Measurements from ENCODE around the gene CCS. TPM values are rescaled to one million over a fixed set of nuclear protein-coding genes. Genes with fewer than 3 reads are reported as not detected.

CCS gene
- total and polyA plus RNA-seq, 2 of the 4 experiments (the other 2 are of a cell fraction), result 20.1 to 53.0 TPM

DNA sequence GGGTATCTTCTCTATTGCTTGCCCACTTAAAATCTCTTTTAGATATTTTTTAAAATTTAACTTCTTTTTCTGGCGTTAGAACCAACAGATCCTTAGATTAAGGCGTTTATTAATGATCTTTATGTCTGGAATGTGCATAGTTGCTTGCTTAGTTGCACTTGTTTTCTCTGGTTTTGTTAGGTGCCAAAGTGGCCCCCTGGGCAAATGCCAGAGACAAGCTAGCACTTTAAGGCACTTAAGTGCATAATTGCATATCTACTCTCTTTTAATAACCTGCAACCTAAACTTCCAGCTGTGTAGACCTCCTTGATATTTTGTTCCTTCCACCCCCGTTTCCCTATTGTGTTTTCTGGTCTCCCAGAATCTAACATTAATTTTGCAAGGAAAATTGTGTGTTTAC is 48.8 kb downstream of the CCS start:
- Histone ChIP-seq H4K8ac (ENCODE audit: low read depth in 2 of 2, low read length in 2 of 2) (no peak overlapping the region), H3K4me2 (ENCODE audit: low read depth, low read length) (peak overlapping the region; percentile 79), H3K36me3 (ENCODE audit: control insufficient read depth, insufficient read depth, low read length) (peaks cover 43% of the 10 kb centered on the region), H3K27ac (ENCODE audit: insufficient read depth, low read length) (no peak overlapping the region), H3K9me3 (ENCODE audit: control insufficient read depth, insufficient read depth, low read length) (no peaks in the 10 kb centered on the region), H2AK9ac (replicated peaks; ENCODE audit: low read depth, low read length, poor library complexity) (no peak overlapping the region), H3K18ac (ENCODE audit: low read depth, low read length) (no peak overlapping the region), H2AFZ (replicated peaks; ENCODE audit: low read length, poor library complexity) (no peak overlapping the region), H3K56ac (ENCODE audit: extremely low read depth, insufficient read depth, low read length) (no peak overlapping the region), H2BK20ac (ENCODE audit: low read depth, low read length) (no peak overlapping the region), H4K91ac (ENCODE audit: insufficient read depth, low read depth, low read length) (no peak overlapping the region), H3K4me1 (ENCODE audit: control insufficient read depth, insufficient read depth, low read length) (peaks cover 25% of the 10 kb centered on the region), H2BK15ac (ENCODE audit: low read depth, low read length) (no peak overlapping the region), H4K20me1 (ENCODE audit: insufficient read depth, low read length) (peaks cover 93% of the 10 kb centered on the region), H3K9me1 (ENCODE audit: insufficient read depth, low read length) (peaks cover 20% of the 10 kb centered on the region), H3K27me3 (ENCODE audit: control insufficient read depth, insufficient read depth, low read length) (no peaks in the 10 kb centered on the region), H3K79me1 (ENCODE audit: low read depth in 1 of 2, low read length in 2 of 2) (peaks cover 24 to 88% of the 10 kb centered on the region in 2 experiments), H3K4ac (ENCODE audit: low read depth, low read length) (no peak overlapping the region), H2BK120ac (ENCODE audit: low read depth, low read length) (no peak overlapping the region), H3K14ac (replicated peaks; ENCODE audit: low read depth, low read length) (no peak overlapping the region), H3K23ac (ENCODE audit: low read depth, low read length) (no peak overlapping the region), H2BK5ac (ENCODE audit: low read depth, low read length, poor library complexity, severe bottlenecking) (no peak overlapping the region), H2AK5ac (ENCODE audit: low read depth, low read length) (no peak overlapping the region), H3K9ac (ENCODE audit: low read depth, low read length) (no peak overlapping the region), H4K5ac (ENCODE audit: low read depth, low read length) (no peak overlapping the region), H3K4me3 (ENCODE audit: insufficient read depth, low read depth, low read length) (no peak overlapping the region)
- DNase-seq (no peak), ATAC-seq (ENCODE audit: low read depth) (no peak)
- in situ Hi-C loops (cut with MboI; ENCODE audit: low sequenced_read_pairs), result no loop called here
- WGBS, 2 experiments (ENCODE audit: extremely low coverage in 2 of 2, insufficient read length in 1 of 2), result no CpG with 5 or more reads among the region's 3 CpGs
- TF ChIP-seq RAD21 (IDR thresholded peaks at IDR 0.05; ENCODE audit: low read length), result no peak
- no peak for TF ChIP-seq MAZ (IDR thresholded peaks at IDR 0.05; ENCODE audit: borderline replicate concordance, low read depth, low read length)
- no peak for TF ChIP-seq POLR2A (IDR thresholded peaks at IDR 0.05; ENCODE audit: low read depth, low read length)
- TF ChIP-seq MXI1 (IDR thresholded peaks at IDR 0.05; ENCODE audit: borderline replicate concordance, low read depth, low read length), result no peak
- TF ChIP-seq CEBPB (IDR thresholded peaks at IDR 0.05; ENCODE audit: low read depth, low read length), result no peak
- TF ChIP-seq, protein P1, sequence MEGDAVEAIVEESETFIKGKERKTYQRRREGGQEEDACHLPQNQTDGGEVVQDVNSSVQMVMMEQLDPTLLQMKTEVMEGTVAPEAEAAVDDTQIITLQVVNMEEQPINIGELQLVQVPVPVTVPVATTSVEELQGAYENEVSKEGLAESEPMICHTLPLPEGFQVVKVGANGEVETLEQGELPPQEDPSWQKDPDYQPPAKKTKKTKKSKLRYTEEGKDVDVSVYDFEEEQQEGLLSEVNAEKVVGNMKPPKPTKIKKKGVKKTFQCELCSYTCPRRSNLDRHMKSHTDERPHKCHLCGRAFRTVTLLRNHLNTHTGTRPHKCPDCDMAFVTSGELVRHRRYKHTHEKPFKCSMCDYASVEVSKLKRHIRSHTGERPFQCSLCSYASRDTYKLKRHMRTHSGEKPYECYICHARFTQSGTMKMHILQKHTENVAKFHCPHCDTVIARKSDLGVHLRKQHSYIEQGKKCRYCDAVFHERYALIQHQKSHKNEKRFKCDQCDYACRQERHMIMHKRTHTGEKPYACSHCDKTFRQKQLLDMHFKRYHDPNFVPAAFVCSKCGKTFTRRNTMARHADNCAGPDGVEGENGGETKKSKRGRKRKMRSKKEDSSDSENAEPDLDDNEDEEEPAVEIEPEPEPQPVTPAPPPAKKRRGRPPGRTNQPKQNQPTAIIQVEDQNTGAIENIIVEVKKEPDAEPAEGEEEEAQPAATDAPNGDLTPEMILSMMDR (conservative IDR thresholded peaks at IDR 0.05; ENCODE audit: low read depth, low read length), result no peak
- no peak for TF ChIP-seq NFE2L2 (IDR thresholded peaks at IDR 0.05; ENCODE audit: low read depth, low read length)
- TF ChIP-seq, protein P2, sequence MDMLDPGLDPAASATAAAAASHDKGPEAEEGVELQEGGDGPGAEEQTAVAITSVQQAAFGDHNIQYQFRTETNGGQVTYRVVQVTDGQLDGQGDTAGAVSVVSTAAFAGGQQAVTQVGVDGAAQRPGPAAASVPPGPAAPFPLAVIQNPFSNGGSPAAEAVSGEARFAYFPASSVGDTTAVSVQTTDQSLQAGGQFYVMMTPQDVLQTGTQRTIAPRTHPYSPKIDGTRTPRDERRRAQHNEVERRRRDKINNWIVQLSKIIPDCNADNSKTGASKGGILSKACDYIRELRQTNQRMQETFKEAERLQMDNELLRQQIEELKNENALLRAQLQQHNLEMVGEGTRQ (IDR thresholded peaks at IDR 0.05; ENCODE audit: low read depth, low read length), result no peak
- no peak for TF ChIP-seq MAFK (IDR thresholded peaks at IDR 0.05; ENCODE audit: low read depth, low read length)
- TF ChIP-seq FOS (IDR thresholded peaks at IDR 0.05; ENCODE audit: low read depth, low read length), result no peak
- TF ChIP-seq, protein P3, sequence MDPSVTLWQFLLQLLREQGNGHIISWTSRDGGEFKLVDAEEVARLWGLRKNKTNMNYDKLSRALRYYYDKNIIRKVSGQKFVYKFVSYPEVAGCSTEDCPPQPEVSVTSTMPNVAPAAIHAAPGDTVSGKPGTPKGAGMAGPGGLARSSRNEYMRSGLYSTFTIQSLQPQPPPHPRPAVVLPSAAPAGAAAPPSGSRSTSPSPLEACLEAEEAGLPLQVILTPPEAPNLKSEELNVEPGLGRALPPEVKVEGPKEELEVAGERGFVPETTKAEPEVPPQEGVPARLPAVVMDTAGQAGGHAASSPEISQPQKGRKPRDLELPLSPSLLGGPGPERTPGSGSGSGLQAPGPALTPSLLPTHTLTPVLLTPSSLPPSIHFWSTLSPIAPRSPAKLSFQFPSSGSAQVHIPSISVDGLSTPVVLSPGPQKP (IDR thresholded peaks at IDR 0.05; ENCODE audit: borderline replicate concordance, low read depth, low read length), result no peak
- no peak for TF ChIP-seq SMC3 (IDR thresholded peaks at IDR 0.05; ENCODE audit: low read depth, low read length)
- TF ChIP-seq BHLHE40 (IDR thresholded peaks at IDR 0.05; ENCODE audit: low read depth, low read length), result no peak
- no peak for TF ChIP-seq RFX5 (IDR thresholded peaks at IDR 0.05; ENCODE audit: low read depth, low read length)
- no peak for TF ChIP-seq RCOR1 (IDR thresholded peaks at IDR 0.05; ENCODE audit: insufficient replicate concordance, low read length)
- no peak for TF ChIP-seq CHD1 (IDR thresholded peaks at IDR 0.05; ENCODE audit: low read depth, low read length)
- CTCF ChIA-PET, result interaction anchor here (0.7 kb wide), 1 partner anchor 317 kb away, joined by 3 read pairs; the partner anchor contains the start of gene PC
- no TSS peak for BruUV-seq (replicated peaks)
- intact Hi-C loops (cut with micrococcal nuclease), result loop anchor here (2.0 kb wide), 1 partner anchor 63 kb away; no protein-coding TSS in a partner anchor
- dilution Hi-C loops (cut with HindIII; ENCODE audit: low sequenced_read_pairs, unreplicated experiment), result no loop called here
- POLR2A ChIA-PET (ENCODE audit: unreplicated experiment), result no interaction called here

All from IMR-90 (cell line).